HEK293 (cell line): ENCODE results near the gene MUC4.

Source experiments
- KLF16 ChIP-seq: fragments of 450-650 bp; formaldehyde crosslinking; IDR thresholded peaks from 2 replicates; pipeline ENCODE4 v1.5.1; 2017; ENCODE audit warnings: missing biosample characterization, missing genetic modification characterization
- YY1 ChIP-seq: fragments of 450-650 bp; formaldehyde crosslinking; IDR thresholded peaks from 2 replicates; pipeline ENCODE4 v1.5.1; 2018; ENCODE audit warnings: missing biosample characterization, missing genetic modification characterization
- ZFP69B ChIP-seq: fragments of 450-650 bp; formaldehyde crosslinking; IDR thresholded peaks from 2 replicates; pipeline ENCODE4 v1.5.1; 2016; ENCODE audit warnings: missing biosample characterization, missing genetic modification characterization
- ZNF391 ChIP-seq: fragments of 450-650 bp; formaldehyde crosslinking; IDR thresholded peaks from 2 replicates; pipeline ENCODE4 v1.5.1; 2016; ENCODE audit warnings: low read depth, missing biosample characterization, missing genetic modification characterization, borderline replicate concordance
- ZNF629 ChIP-seq: fragments of 450-650 bp; formaldehyde crosslinking; IDR thresholded peaks from 2 replicates; pipeline ENCODE4 v1.5.1; 2017; ENCODE audit warnings: missing biosample characterization, missing genetic modification characterization
- TF ChIP-seq, protein P1 (sequence below): fragments of 450-650 bp; formaldehyde crosslinking; IDR thresholded peaks from 2 replicates; pipeline ENCODE4 v1.5.1; 2016; ENCODE audit warnings: missing biosample characterization, missing genetic modification characterization
- TF ChIP-seq, protein P2 (sequence below): fragments of 450-650 bp; formaldehyde crosslinking; IDR thresholded peaks from 2 replicates; pipeline ENCODE4 v1.5.1; 2016; ENCODE audit warnings: missing biosample characterization, missing genetic modification characterization
- TF ChIP-seq, protein P3 (sequence below): fragments of 450-650 bp; formaldehyde crosslinking; IDR thresholded peaks from 2 replicates; pipeline ENCODE4 v1.5.1; 2017; ENCODE audit warnings: missing biosample characterization, mild to moderate bottlenecking, missing genetic modification characterization, moderate library complexity

DNA sequence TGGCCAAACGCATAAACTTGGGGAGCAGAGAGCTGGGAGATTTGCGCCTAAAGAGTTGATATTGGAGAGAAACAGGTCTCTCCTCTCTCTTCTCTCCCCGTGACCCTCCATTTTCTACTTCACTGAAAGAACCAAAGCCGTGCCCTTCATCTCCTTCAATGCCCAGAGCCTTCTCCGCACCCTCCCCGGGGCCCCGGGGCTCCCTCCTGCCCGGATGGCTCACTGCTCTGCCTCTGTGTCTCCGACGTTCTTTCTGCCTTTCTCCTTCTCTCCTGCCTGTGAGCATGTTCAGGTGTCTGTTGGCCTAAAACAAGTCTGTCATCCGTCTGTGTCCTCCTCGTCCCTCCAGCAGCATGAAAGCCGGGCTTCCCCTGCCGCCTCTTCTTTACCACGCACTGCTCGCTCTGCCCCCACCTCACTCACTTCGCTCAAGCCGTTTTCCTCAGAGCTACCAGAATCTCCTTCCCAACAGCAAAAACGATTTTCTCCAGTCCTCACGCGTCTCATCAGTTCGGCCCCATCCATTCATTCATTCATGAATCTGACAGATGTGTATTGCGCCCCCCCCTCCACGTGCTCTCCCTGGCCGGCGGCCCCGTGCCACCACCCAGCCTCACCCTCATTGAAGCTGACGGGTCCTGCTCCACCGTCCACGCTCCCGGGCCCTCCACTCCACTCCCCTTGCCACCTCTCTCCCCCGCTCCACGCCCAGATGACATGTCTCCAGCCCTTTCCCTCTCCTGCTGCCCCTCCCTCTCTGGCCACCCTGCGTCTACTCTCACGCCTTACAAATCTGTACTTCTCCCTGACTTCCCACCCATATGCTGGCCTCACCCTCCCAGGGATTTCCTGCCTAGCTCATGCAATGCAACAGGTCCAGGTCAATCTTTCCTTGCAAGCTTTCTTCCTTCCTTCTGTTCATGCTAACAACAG lies 10.2 kb downstream of the MUC4 start:
- TF ChIP-seq, protein P1, sequence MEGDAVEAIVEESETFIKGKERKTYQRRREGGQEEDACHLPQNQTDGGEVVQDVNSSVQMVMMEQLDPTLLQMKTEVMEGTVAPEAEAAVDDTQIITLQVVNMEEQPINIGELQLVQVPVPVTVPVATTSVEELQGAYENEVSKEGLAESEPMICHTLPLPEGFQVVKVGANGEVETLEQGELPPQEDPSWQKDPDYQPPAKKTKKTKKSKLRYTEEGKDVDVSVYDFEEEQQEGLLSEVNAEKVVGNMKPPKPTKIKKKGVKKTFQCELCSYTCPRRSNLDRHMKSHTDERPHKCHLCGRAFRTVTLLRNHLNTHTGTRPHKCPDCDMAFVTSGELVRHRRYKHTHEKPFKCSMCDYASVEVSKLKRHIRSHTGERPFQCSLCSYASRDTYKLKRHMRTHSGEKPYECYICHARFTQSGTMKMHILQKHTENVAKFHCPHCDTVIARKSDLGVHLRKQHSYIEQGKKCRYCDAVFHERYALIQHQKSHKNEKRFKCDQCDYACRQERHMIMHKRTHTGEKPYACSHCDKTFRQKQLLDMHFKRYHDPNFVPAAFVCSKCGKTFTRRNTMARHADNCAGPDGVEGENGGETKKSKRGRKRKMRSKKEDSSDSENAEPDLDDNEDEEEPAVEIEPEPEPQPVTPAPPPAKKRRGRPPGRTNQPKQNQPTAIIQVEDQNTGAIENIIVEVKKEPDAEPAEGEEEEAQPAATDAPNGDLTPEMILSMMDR (tag by site-specific recombination), result no peak
- TF ChIP-seq, protein P2, sequence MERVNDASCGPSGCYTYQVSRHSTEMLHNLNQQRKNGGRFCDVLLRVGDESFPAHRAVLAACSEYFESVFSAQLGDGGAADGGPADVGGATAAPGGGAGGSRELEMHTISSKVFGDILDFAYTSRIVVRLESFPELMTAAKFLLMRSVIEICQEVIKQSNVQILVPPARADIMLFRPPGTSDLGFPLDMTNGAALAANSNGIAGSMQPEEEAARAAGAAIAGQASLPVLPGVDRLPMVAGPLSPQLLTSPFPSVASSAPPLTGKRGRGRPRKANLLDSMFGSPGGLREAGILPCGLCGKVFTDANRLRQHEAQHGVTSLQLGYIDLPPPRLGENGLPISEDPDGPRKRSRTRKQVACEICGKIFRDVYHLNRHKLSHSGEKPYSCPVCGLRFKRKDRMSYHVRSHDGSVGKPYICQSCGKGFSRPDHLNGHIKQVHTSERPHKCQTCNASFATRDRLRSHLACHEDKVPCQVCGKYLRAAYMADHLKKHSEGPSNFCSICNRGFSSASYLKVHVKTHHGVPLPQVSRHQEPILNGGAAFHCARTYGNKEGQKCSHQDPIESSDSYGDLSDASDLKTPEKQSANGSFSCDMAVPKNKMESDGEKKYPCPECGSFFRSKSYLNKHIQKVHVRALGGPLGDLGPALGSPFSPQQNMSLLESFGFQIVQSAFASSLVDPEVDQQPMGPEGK (tag by site-specific recombination), result no peak
- TF ChIP-seq YY1, result no peak
- TF ChIP-seq, protein P3, sequence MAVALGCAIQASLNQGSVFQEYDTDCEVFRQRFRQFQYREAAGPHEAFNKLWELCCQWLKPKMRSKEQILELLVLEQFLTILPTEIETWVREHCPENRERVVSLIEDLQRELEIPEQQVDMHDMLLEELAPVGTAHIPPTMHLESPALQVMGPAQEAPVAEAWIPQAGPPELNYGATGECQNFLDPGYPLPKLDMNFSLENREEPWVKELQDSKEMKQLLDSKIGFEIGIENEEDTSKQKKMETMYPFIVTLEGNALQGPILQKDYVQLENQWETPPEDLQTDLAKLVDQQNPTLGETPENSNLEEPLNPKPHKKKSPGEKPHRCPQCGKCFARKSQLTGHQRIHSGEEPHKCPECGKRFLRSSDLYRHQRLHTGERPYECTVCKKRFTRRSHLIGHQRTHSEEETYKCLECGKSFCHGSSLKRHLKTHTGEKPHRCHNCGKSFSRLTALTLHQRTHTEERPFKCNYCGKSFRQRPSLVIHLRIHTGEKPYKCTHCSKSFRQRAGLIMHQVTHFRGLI (tag by site-specific recombination), result no peak
- TF ChIP-seq ZNF629 (tag by site-specific recombination), result no peak
- no peak for TF ChIP-seq ZFP69B
- TF ChIP-seq ZNF391 (tag by site-specific recombination), result no peak
- no peak for TF ChIP-seq KLF16 (tag by site-specific recombination)
